Nephron (organoid): ENCODE data around the gene CYSTM1.
A peak's percentile ranks its signal among the peaks of the same experiment; 100 is the strongest.

Source experiments
- H3K27ac Mint-ChIP-seq, 3 experiments: 2 replicates each; pipeline ENCODE4 v1.8.0; 2020; ENCODE audit warnings: mixed read lengths in 3 of 3, mild to moderate bottlenecking in 2 of 3, moderate library complexity in 1 of 3
- H3K27me3 Mint-ChIP-seq: 2 replicates; pipeline ENCODE4 v1.8.0; 2021; ENCODE audit warnings: low read depth, mild to moderate bottlenecking, moderate library complexity, mixed read lengths
- H3K36me3 Mint-ChIP-seq: 2 replicates; pipeline ENCODE4 v1.8.0; 2020; ENCODE audit warnings: low read depth, mixed read lengths
- H3K4me1 Mint-ChIP-seq: 2 replicates; pipeline ENCODE4 v1.8.0; 2020; ENCODE audit warnings: mixed read lengths
- H3K4me3 Mint-ChIP-seq, 3 experiments: 2 replicates each; pipeline ENCODE4 v1.8.0; 2020; ENCODE audit warnings: mild to moderate bottlenecking in 3 of 3, mixed read lengths in 3 of 3, moderate library complexity in 2 of 3
- H3K9me3 Mint-ChIP-seq: 2 replicates; pipeline ENCODE4 v1.8.0; 2020; ENCODE audit warnings: mixed read lengths
- TF ChIP-seq, protein P1 (sequence below), 3 experiments: fragments of 200-600 bp; sonication (generic); IDR thresholded peaks; one replicate each; pipeline ENCODE4 v1.5.0; 2021; ENCODE audit warnings: antibody characterized with exemption in 3 of 3; ENCODE audit not compliant: unreplicated experiment in 3 of 3

CYSTM1 gene

DNA sequence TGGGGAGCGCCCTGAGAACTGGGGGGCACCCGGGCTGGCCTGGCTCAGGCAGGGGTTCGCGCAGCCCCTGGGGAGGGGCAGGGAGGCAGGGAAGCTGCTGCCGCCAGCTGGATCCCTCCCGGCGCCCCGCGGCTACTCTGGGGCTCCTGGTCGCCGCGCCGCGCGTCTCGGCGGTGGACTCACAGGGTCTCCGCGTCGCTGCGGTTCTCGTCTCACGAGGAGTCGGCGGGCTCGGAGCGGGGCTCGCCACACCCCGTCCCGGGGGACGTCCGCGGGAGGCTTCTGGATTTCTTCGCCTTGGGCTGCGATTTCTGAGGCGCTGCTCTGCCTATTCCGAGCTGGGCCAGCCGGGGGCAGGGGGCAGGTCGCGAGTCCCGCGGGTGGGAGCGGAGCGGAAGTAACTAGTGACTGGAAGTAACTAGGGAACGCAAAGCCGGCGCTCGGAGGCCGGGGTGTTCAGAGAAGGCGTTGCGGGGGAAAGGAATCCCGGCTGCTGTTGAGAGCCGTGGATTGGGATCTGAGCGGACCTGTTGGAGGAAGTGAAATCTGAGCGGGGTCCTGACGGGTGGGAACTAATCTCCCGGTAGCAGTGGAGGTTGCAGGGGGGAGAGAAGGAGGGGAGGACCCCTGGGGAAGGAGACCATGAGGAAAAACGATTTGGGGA lies 511 bp downstream of the CYSTM1 start:
- no peaks in the 10 kb centered on the region for H3K36me3 Mint-ChIP-seq
- H3K27me3 Mint-ChIP-seq, result peaks cover 9% of the 10 kb centered on the region
- H3K4me1 Mint-ChIP-seq, result peaks cover 33% of the 10 kb centered on the region
- H3K4me3 Mint-ChIP-seq, result peak overlapping the region; percentile 94 to 96 (median 95)
- peak overlapping the region; percentile 89 to 97 (median 97) for H3K27ac Mint-ChIP-seq
- TF ChIP-seq, protein P1, sequence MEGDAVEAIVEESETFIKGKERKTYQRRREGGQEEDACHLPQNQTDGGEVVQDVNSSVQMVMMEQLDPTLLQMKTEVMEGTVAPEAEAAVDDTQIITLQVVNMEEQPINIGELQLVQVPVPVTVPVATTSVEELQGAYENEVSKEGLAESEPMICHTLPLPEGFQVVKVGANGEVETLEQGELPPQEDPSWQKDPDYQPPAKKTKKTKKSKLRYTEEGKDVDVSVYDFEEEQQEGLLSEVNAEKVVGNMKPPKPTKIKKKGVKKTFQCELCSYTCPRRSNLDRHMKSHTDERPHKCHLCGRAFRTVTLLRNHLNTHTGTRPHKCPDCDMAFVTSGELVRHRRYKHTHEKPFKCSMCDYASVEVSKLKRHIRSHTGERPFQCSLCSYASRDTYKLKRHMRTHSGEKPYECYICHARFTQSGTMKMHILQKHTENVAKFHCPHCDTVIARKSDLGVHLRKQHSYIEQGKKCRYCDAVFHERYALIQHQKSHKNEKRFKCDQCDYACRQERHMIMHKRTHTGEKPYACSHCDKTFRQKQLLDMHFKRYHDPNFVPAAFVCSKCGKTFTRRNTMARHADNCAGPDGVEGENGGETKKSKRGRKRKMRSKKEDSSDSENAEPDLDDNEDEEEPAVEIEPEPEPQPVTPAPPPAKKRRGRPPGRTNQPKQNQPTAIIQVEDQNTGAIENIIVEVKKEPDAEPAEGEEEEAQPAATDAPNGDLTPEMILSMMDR (IDR thresholded peaks at IDR 0.05; ENCODE audit: unreplicated experiment in 3 of 3), result peak in 1 of 3 experiments; percentile 29
- no peaks in the 10 kb centered on the region for H3K9me3 Mint-ChIP-seq

DNA sequence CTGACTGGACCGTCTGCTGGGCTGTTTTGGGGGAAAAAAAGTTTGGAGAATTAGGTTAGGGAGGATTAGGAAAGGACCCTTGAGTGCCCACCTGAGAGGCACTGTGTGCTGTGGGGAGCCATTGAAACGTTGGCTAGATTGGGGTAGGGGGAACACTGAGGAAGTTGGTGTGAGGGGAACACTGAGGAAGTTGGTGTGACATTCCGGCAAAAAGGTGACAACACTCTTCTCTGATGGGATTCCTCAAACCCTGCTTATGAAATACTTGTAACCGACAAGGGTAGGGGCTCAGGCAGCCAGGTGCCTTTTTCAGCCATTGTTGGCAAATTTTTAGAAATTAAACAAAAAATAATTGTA lies 1.0 kb downstream of the CYSTM1 start:
- H3K4me1 Mint-ChIP-seq, result peaks cover 37% of the 10 kb centered on the region
- peaks cover 9% of the 10 kb centered on the region for H3K27me3 Mint-ChIP-seq
- peak overlapping the region; percentile 90 to 94 (median 91) for H3K4me3 Mint-ChIP-seq
- no peaks in the 10 kb centered on the region for H3K36me3 Mint-ChIP-seq
- TF ChIP-seq, protein P1 (IDR thresholded peaks at IDR 0.05; ENCODE audit: unreplicated experiment in 3 of 3), result no peak
- peak overlapping the region; percentile 89 to 97 (median 94) for H3K27ac Mint-ChIP-seq
- no peaks in the 10 kb centered on the region for H3K9me3 Mint-ChIP-seq

DNA sequence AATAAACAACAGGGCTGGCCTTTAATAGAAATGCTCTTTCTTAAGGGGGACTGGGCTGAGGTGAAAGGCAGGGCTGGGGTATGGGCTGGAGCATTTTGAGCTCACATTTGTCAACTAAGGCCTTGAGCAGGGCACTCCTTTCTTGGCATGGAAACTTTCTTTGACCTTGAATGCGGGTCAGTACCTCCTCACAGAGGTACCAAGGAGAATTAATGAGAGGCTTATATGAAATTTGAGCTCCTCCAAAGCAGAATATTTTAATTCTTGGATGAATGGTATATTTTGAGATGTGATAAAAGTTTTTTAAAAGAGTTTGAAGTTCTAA lies 3.1 kb downstream of the CYSTM1 start:
- TF ChIP-seq, protein P1 (IDR thresholded peaks at IDR 0.05; ENCODE audit: unreplicated experiment in 3 of 3), result no peak
- Mint-ChIP-seq H3K27me3 (peaks cover 9% of the 10 kb centered on the region), H3K9me3 (no peaks in the 10 kb centered on the region), H3K36me3 (no peaks in the 10 kb centered on the region), H3K27ac (peak overlapping the region; percentile 79 to 89 (median 86)), H3K4me1 (peaks cover 51% of the 10 kb centered on the region), H3K4me3 (peak overlapping the region; percentile 50 to 78 (median 77))

DNA sequence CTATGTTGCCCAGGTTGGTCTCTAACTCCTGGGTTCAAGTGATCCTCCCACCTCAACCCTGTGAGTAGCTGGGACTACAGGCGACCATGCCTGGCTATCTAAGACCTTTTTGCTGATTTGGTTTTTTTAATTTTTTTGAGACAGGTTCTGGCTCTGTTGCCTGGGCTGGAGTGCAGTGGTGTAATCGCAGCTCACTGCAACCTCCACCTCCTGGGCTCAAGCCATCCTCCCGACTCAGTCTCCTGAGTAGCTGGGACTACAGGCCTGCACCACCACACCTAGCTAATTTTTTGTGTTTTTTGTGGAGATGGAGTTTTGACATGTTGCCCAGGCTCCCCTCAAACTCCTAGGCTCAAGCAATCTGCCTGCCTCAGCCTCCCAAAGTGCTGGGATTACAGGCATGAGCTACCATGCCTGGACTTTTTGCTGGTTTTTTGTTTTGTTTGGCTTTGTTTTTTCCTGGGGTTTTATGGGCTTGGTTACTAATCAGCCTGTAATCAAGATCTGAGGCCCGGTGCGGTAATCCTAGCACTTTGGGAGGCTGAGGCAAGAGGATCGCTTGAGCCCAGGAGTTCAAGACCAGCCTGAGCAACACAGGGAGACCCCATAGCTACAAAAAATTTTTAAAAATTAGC lies 3.6 kb downstream of the CYSTM1 start:
- no peaks in the 10 kb centered on the region for H3K9me3 Mint-ChIP-seq
- H3K4me1 Mint-ChIP-seq, result peaks cover 56% of the 10 kb centered on the region
- peaks cover 6% of the 10 kb centered on the region for H3K27me3 Mint-ChIP-seq
- no peak overlapping the region for H3K4me3 Mint-ChIP-seq
- TF ChIP-seq, protein P1 (IDR thresholded peaks at IDR 0.05; ENCODE audit: unreplicated experiment in 3 of 3), result no peak
- no peak overlapping the region for H3K27ac Mint-ChIP-seq
- no peaks in the 10 kb centered on the region for H3K36me3 Mint-ChIP-seq

DNA sequence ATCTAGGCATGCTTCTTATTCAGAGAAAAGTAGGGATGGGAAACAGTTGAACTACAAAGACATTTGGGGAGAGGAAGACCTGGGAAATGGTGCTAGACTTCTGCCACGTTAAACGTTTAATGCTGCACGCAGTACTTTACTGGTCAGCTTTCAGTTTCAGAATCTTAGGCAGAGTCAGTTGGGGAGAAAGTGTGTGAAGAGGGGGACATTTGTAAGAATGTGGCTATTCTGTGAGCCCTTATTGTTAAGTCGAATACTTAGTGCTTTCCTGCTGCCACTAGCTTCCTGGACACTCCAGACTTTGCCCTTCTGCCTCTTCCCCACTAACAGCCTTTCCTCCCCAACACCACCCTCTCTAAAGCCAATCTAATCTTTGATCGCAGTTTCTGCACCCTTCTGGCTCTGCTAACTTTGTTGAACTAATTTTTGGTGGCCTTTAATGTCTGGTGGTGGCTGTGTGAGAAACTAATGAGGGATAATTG lies 6.1 kb downstream of the CYSTM1 start:
- H3K27me3 Mint-ChIP-seq, result no peaks in the 10 kb centered on the region
- H3K27ac Mint-ChIP-seq, result peak overlapping the region; percentile 16 to 78 (median 32)
- no peaks in the 10 kb centered on the region for H3K9me3 Mint-ChIP-seq
- no peaks in the 10 kb centered on the region for H3K36me3 Mint-ChIP-seq
- TF ChIP-seq, protein P1 (IDR thresholded peaks at IDR 0.05; ENCODE audit: unreplicated experiment in 3 of 3), result no peak
- no peak overlapping the region for H3K4me3 Mint-ChIP-seq
- peaks cover 41% of the 10 kb centered on the region for H3K4me1 Mint-ChIP-seq

DNA sequence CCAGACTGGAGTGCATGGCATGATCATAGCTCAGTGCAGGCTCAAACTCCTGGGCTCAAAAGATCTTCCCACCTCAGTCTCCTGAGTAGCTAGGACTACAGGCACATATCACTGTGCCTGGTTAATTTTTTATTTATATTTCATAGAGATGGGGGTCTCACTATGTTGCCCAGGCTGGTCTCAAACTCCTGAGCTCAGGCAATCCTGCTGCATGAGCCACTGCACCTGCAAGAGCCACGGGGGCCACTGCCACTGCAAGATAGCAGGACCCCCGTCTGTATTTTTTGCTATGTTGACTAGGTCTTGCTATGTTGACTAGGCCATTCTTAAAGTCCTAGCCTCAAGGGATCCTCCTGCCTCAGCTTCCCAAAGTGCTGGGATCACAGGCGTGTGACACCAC lies 6.5 kb downstream of the CYSTM1 start:
- Mint-ChIP-seq H3K27me3 (no peaks in the 10 kb centered on the region), H3K4me1 (peaks cover 37% of the 10 kb centered on the region), H3K4me3 (no peak overlapping the region), H3K36me3 (no peaks in the 10 kb centered on the region), H3K9me3 (no peaks in the 10 kb centered on the region), H3K27ac (peak overlapping the region in 2 of 3 experiments; percentile 32 to 78)
- TF ChIP-seq, protein P1 (IDR thresholded peaks at IDR 0.05; ENCODE audit: unreplicated experiment in 3 of 3), result no peak
